Memory B cell (primary cell): ENCODE measurements around the gene MYH14.

Experiments used
- ATAC-seq: fragments of 150-1000 bp; cut with Tn5 transposase; 2 replicates; pipeline ENCODE4 v1.10.0; 2021; ENCODE audit warnings: low read depth, mild to moderate bottlenecking, moderate library complexity
- DNase-seq, 2 donors: peaks; one replicate each; pipeline ENCODE4 v3.0.0; 2022; ENCODE audit warnings: low spot score in 2 of 2
- H3K27ac Mint-ChIP-seq: one replicate; pipeline ENCODE4 v1.8.0; 2022; ENCODE audit warnings: mild to moderate bottlenecking, moderate library complexity, mixed read lengths
- H3K27me3 Mint-ChIP-seq: one replicate; pipeline ENCODE4 v1.8.0; 2022; ENCODE audit warnings: mixed read lengths
- H3K36me3 Mint-ChIP-seq: one replicate; pipeline ENCODE4 v1.8.0; 2022; ENCODE audit warnings: mild to moderate bottlenecking, mixed read lengths
- H3K4me1 Mint-ChIP-seq: one replicate; pipeline ENCODE4 v1.8.0; 2022; ENCODE audit warnings: mixed read lengths
- H3K4me3 Mint-ChIP-seq: one replicate; pipeline ENCODE4 v1.8.0; 2022; ENCODE audit warnings: mild to moderate bottlenecking, moderate library complexity, mixed read lengths
- H3K9me3 Mint-ChIP-seq: one replicate; pipeline ENCODE4 v1.8.0; 2022; ENCODE audit warnings: mixed read lengths

Gene MYH14

DNA sequence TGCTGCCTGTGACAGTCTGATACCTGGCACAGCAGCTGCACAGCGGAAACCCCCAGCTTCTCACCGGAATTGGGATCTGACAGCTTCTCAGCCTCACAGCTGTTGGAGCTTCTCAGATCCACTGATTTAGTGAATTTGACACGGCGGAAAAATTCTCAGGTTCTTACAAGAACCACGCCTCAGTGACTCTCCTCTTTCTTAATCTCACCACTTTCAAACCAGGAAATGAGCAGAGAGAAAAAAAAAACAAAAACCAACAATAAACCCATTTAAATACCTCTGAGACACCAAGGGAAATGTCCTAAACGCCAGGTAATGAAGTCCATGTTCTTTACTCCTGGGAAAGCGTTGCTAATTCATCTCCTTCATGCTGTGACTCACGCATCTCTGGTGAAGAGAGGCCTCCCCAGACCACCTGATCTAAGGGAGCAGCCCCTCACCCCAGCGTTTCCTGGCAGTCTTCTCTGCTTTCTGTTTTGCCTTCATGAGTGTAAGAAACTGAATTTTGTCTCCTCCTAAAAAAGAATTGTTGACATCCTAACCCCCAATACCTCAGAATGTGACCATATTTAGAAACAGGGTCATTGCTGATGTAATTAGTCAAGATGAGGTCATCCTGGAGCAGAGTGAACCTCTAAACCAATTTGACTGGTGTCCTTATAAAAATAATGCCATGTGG lies 24.4 kb upstream of the MYH14 start:
- Mint-ChIP-seq H3K27ac (no peak overlapping the region), H3K4me3 (no peak overlapping the region), H3K27me3 (peaks cover 12% of the 10 kb centered on the region), H3K9me3 (peaks cover 7% of the 10 kb centered on the region), H3K4me1 (no peaks in the 10 kb centered on the region), H3K36me3 (no peaks in the 10 kb centered on the region)
- ATAC-seq = no peak
- no peak for DNase-seq

DNA sequence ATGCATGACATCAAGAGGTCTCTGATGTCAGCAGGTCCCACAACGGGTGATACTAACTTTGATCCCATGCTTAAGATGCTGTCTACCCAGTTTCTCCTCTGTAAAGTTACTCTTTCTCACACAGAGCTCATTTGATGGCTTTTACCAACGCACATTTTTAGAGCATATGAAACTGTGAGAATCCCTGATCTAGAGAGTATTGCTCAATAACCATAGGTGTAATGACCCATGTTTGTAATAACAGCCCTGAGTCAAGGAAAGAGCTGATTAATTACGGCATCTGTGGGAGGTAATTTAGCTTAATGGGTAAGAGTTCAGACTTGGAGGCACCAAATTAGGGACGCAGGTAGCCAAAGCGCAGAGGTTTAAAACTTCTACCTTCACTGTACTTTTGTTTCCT lies 22.3 kb upstream of the MYH14 start:
- Mint-ChIP-seq H3K27me3 (peaks cover 10% of the 10 kb centered on the region), H3K36me3 (no peaks in the 10 kb centered on the region), H3K4me3 (no peak overlapping the region), H3K27ac (no peak overlapping the region), H3K9me3 (peaks cover 6% of the 10 kb centered on the region), H3K4me1 (no peaks in the 10 kb centered on the region)
- no peak for DNase-seq
- no peak for ATAC-seq

DNA sequence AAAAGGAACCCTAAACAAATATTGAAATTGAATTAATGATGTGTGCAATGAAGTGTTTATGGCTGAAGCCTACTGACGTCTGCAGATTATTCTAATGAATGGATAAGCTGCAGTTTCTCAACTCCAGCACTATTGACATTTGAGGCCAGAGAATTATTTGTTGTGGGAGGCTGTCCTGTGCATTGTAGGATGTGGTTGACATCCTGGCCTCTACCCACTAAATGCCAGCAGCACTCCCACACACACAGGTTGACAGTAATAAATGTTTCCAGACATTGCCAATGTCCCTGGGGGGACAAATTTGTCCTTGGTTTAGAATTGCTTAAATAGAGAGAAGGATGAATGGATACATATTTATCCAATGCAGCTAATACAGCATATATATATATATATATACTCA lies 19.2 kb upstream of the MYH14 start:
- ATAC-seq = no peak
- Mint-ChIP-seq H3K27ac (no peak overlapping the region), H3K4me1 (no peaks in the 10 kb centered on the region), H3K27me3 (peaks cover 12% of the 10 kb centered on the region), H3K9me3 (peaks cover 10% of the 10 kb centered on the region), H3K4me3 (no peak overlapping the region), H3K36me3 (peaks cover 4% of the 10 kb centered on the region)
- no peak for DNase-seq

DNA sequence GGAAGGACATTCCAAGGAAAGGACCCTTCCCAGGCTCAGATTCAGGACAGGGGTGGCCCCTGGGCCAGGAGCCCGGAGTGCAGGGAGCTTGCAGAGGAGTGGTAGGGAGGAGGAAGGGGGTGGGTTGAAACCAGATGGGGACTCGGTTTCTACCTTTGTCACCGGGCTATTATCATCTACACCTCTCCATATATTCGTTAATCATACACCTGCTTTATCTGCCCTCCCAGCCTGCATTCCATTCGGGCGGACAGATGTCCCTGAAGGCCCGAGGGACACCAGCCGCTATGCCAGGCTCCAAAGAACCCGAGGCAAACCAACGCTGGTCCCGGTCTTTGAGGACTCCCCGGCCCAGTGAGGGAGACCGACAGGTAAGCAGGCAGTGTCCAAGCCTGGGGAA lies 15.5 kb upstream of the MYH14 start:
- H3K9me3 Mint-ChIP-seq = peaks cover 15% of the 10 kb centered on the region
- peaks cover 9% of the 10 kb centered on the region for H3K36me3 Mint-ChIP-seq
- no peak overlapping the region for H3K27ac Mint-ChIP-seq

DNA sequence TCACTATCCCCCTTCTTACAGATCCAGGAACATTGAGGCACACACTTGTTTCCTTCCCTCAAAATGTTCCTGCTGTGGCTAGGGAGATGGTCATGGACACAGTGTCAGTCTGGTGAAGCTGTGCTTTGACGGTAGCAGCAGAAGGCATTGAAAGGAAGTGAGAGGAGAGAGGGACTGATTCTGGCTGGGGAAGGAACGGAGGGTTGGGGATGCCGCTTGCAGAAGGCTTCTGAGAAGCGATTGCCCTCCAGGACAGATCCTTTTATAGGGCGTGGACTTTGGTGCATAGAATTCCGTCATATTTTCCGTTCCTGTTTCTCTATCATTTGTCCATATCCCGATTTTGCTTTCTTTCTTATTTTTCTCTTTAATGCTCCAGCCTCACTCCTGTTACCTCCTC lies 14.1 kb upstream of the MYH14 start:
- H3K4me1 Mint-ChIP-seq = peaks cover 3% of the 10 kb centered on the region
- no peak overlapping the region for H3K4me3 Mint-ChIP-seq
- peaks cover 9% of the 10 kb centered on the region for H3K36me3 Mint-ChIP-seq
- peaks cover 11% of the 10 kb centered on the region for H3K27me3 Mint-ChIP-seq
- H3K9me3 Mint-ChIP-seq = peaks cover 13% of the 10 kb centered on the region
- H3K27ac Mint-ChIP-seq = no peak overlapping the region
- ATAC-seq (no peak), DNase-seq (no peak)

More for the DNA sequence above, 15.5 kb upstream of the MYH14 start:
- H3K4me1 Mint-ChIP-seq = peaks cover 3% of the 10 kb centered on the region
- H3K27me3 Mint-ChIP-seq = peaks cover 11% of the 10 kb centered on the region
- DNase-seq = no peak
- ATAC-seq = no peak
- no peak overlapping the region for H3K4me3 Mint-ChIP-seq

DNA sequence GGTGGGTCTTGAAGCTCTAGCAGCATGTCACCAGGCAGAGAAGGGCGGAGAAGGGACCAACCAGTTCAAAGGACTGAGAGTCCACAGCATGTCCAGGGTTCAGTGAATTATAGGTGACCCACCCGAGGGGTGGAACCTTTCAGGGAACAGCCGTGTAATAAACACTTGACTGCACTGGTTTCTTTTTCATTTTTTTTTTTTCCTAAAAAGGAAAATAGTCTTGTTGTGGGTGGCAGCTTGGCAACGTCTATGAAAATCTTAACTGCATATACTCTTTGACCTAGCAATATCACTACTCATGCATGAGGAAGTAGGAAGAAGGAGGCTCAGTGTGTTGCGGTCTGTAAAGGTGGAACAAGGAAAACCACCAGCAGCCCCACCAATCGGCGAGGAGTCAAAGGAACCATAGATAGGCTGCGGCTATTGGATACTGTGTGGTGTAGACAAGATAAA lies 13.0 kb upstream of the MYH14 start:
- no peak overlapping the region for H3K27ac Mint-ChIP-seq
- H3K36me3 Mint-ChIP-seq = peaks cover 9% of the 10 kb centered on the region

DNA sequence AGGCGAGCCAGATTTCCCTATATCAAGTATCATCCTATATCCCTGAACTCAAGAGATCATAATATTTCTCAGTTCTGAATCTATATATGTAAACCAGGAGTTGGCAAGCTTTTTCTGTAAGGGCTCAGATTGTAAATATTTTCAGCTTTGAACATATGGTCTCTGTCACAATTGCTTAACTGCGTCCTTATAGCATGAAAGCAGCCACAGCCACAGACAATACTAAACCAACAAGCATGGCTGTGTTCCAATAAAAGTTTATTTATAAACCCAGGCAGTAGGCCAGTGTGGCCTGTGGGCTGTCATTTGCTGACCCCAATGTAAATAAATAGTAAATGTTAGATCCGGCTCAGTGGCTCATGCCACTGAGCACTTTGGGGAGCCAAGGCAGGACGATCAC lies 12.2 kb upstream of the MYH14 start:
- DNase-seq = no peak
- peaks cover 3% of the 10 kb centered on the region for H3K4me1 Mint-ChIP-seq
- H3K36me3 Mint-ChIP-seq = peaks cover 9% of the 10 kb centered on the region
- ATAC-seq = no peak
- peaks cover 12% of the 10 kb centered on the region for H3K9me3 Mint-ChIP-seq
- H3K27ac Mint-ChIP-seq = no peak overlapping the region
- peaks cover 17% of the 10 kb centered on the region for H3K27me3 Mint-ChIP-seq
- no peak overlapping the region for H3K4me3 Mint-ChIP-seq

More for the DNA sequence above, 13.0 kb upstream of the MYH14 start:
- H3K4me1 Mint-ChIP-seq = peaks cover 3% of the 10 kb centered on the region
- ATAC-seq (no peak), DNase-seq (no peak)
- peaks cover 13% of the 10 kb centered on the region for H3K9me3 Mint-ChIP-seq
- H3K4me3 Mint-ChIP-seq = no peak overlapping the region
- H3K27me3 Mint-ChIP-seq = peaks cover 13% of the 10 kb centered on the region

DNA sequence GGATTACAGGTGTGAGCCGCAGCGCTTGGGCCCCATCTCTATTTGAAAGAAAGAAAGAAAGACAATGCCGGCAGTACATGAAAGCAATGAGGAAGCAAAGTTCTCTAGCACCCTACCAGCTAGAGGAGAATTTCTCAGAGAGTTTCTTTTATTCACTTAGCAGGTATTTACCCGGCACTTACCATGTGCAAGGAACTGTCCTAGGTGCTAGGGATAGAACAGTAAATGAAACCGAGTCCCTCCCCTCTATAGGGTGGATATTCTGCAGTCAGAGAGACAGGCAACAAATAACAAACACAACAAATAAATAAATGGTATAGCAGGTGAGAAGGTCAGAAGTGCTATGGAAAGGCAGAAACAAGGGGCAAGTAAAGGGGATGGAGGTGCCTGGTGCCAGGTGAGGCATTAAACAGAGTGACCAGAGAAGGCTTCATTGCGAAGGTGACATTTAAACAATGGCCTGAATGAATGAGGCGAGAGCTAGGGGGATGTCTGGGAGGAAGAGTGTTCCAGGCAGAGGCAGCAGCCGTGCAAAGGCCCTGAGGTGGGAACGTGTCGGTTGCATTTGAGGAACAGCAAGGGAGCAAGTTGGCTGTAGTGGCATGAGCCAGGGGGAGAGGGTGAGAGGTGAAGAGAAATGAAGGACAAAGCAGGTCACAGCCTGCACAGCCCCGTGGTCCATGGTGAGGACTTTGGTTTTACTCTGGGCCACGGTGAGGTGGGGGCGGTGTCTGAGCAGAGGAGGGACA lies 10.8 kb upstream of the MYH14 start:
- peaks cover 27% of the 10 kb centered on the region for H3K27me3 Mint-ChIP-seq
- H3K4me1 Mint-ChIP-seq = peaks cover 3% of the 10 kb centered on the region
- DNase-seq = no peak
- no peak overlapping the region for H3K4me3 Mint-ChIP-seq
- H3K36me3 Mint-ChIP-seq = peaks cover 7% of the 10 kb centered on the region
- no peak overlapping the region for H3K27ac Mint-ChIP-seq
- ATAC-seq = no peak
- peaks cover 16% of the 10 kb centered on the region for H3K9me3 Mint-ChIP-seq

DNA sequence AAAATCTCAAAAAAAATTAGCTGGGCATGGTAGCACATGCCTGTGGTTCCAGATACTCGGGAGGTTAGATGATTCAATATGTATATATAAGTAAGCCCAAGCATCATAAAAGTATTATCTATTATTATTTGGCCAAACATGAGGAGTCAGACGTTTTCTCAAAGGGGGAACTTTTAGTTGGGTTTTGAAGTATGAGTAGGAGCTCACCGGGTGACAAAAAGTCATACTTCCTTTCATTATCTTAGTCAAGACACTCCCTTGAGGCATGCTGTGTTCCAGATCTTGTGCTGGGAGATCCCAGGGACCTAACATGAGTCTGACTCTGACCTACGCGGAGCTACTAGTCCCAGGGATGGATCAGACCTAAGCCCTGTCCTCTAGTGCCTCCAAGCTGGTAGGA lies 8.2 kb upstream of the MYH14 start:
- H3K27ac Mint-ChIP-seq = no peak overlapping the region
- peaks cover 24% of the 10 kb centered on the region for H3K27me3 Mint-ChIP-seq
- ATAC-seq = no peak
- H3K9me3 Mint-ChIP-seq = peaks cover 11% of the 10 kb centered on the region
- H3K36me3 Mint-ChIP-seq = peaks cover 4% of the 10 kb centered on the region
- no peak for DNase-seq
- peaks cover 3% of the 10 kb centered on the region for H3K4me1 Mint-ChIP-seq
- H3K4me3 Mint-ChIP-seq = no peak overlapping the region

DNA sequence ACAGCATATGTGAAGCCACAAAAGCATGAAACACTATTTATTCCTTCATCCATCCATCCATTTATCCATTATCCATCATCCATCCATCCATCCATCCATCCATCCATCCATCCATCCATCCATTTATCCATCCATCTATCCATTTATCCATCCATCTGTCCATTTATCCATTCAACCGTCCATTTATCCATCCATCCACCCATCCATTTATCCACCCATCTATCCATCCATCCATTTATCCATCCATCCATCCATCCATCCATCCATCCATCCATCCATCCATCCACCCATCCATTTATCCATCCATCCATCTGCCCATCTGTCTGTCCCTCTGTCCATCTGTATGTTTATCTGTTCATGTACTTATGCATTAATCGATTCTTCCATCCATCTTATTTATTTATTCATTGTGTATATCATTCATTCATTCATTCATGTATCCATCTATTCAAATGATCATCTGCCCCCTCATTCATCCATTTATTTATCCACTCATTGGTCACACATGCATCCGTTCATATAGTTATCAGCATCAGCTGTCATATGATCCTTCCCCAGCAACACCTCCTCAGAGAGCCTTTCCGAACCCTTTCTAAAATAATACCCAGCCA lies 7.0 kb upstream of the MYH14 start:
- H3K27me3 Mint-ChIP-seq = peaks cover 26% of the 10 kb centered on the region
- H3K4me3 Mint-ChIP-seq = no peak overlapping the region
- H3K27ac Mint-ChIP-seq = no peak overlapping the region
- peaks cover 4% of the 10 kb centered on the region for H3K36me3 Mint-ChIP-seq
- H3K4me1 Mint-ChIP-seq = no peaks in the 10 kb centered on the region
- DNase-seq (no peak), ATAC-seq (no peak)
- peaks cover 11% of the 10 kb centered on the region for H3K9me3 Mint-ChIP-seq

DNA sequence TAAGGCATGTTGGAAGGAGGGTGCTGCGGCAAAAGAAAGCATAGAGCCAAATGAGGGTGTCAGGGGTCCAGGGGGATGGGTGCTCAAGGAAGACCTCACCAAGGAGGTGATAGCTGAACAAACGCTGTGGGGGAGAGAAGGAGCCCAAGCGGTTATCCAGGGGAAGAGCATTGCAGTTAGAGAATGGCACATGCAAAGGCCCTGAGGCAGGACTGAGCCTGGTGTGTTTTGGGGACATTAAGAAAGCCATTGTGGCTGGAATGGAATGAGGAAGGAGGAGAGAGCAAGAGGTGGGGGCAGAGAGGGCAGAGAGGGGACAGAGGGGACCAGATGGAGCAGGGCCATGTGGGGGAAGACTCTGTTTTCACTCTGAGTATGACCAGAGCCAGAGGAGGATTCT lies 6.1 kb upstream of the MYH14 start:
- Mint-ChIP-seq H3K4me1 (no peaks in the 10 kb centered on the region), H3K27ac (no peak overlapping the region), H3K27me3 (peaks cover 33% of the 10 kb centered on the region), H3K36me3 (peaks cover 4% of the 10 kb centered on the region), H3K9me3 (peaks cover 11% of the 10 kb centered on the region), H3K4me3 (no peak overlapping the region)
- ATAC-seq (no peak), DNase-seq (no peak)

DNA sequence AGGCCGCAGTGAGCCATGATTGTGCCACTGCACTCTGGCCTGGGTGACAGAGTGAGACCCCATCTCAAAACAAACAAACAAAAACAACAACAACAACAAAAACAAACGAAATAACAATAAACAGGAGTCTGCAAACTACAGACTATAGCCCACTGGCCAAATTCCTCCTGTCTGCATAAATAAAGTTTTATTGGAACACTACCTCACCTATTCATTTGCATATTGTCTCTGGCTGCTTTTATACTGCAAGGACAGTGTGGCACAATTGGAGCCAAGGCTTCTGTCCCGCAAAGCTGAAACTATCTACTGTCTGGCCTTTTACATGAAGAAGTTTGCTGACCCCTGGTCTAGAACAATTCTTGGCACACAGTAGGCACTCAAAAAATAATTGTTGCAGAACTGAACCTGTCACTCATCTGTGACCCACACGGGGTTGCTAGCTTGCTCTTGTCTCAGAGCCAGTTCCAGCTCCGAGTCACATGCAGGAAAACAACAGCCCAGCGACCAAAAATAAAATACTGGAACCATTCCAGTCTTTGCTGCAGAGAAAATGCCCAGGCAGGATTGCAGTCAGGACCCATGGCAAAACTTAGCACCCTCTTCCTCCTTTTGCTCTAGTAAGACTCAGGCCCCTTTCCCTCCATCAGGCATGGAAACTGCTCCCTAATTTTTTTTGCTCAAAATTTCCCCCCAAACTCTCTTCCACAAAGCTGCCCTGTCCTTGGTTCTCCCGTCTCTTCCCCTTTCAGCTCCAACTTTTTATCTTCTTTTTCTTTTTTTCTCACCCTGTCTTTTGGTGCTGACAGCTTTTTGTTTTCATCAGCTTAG lies 4.8 kb upstream of the MYH14 start:
- peaks cover 26% of the 10 kb centered on the region for H3K27me3 Mint-ChIP-seq
- no peaks in the 10 kb centered on the region for H3K4me1 Mint-ChIP-seq
- H3K4me3 Mint-ChIP-seq = no peak overlapping the region

DNA sequence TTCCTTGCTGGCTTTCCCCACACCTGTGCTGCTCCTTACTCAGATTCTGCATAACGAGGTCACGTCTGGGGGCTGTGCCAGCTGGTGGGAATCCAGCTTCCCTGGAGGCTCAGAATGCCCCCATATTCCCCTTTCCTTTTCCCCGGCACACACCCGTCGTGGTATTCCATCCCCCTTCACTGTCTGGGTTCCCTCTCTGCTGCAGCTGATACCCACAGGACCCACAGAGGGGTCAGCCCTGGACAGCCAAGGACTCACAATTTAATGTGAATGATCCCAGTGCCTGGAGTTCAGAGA lies 4.2 kb upstream of the MYH14 start:
- Mint-ChIP-seq H3K36me3 (no peaks in the 10 kb centered on the region), H3K27ac (no peak overlapping the region), H3K4me1 (no peaks in the 10 kb centered on the region), H3K27me3 (peaks cover 28% of the 10 kb centered on the region), H3K4me3 (no peak overlapping the region), H3K9me3 (peaks cover 7% of the 10 kb centered on the region)
- ATAC-seq (no peak), DNase-seq (no peak)

More for the DNA sequence above, 4.8 kb upstream of the MYH14 start:
- H3K9me3 Mint-ChIP-seq = peaks cover 7% of the 10 kb centered on the region
- no peak overlapping the region for H3K27ac Mint-ChIP-seq
- ATAC-seq (no peak), DNase-seq (no peak)
- no peaks in the 10 kb centered on the region for H3K36me3 Mint-ChIP-seq

DNA sequence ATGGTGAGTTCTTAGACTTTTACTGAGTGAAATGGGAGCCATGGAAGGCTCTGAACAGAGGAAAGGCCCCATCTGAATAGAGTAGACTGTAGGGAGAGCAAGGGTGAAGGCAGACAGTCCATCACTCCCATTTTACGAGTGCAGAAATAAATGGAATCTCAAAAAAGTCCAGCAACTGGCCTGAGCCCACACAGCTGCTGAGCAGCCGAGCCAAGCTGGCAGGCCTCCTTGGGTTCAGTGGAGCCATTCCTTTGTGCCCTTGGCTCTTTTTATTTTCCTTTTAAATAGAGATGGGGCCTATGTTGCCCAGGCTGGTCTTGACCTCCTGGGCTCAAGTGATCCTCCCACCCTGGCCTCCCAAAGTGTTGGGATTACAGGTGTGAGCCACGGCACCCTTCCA lies 1.0 kb upstream of the MYH14 start:
- no peak for ATAC-seq
- Mint-ChIP-seq H3K9me3 (peaks cover under 1% of the 10 kb centered on the region), H3K27ac (no peak overlapping the region), H3K27me3 (peaks cover 17% of the 10 kb centered on the region), H3K4me3 (no peak overlapping the region), H3K4me1 (no peaks in the 10 kb centered on the region), H3K36me3 (no peaks in the 10 kb centered on the region)
- DNase-seq = no peak
